Eye (tissue), 1 donor: ENCODE data around the gene SLC7A5.
"Not testable (repeated sequence)": the region's sequence is repeated elsewhere in the genome, so short reads cannot be mapped to it uniquely, and the experiment has no call there.

Source experiments
- DNase-seq: peaks from one replicate; pipeline ENCODE4 v3.0.0-alpha.2; 2015

The SLC7A5 gene

DNA sequence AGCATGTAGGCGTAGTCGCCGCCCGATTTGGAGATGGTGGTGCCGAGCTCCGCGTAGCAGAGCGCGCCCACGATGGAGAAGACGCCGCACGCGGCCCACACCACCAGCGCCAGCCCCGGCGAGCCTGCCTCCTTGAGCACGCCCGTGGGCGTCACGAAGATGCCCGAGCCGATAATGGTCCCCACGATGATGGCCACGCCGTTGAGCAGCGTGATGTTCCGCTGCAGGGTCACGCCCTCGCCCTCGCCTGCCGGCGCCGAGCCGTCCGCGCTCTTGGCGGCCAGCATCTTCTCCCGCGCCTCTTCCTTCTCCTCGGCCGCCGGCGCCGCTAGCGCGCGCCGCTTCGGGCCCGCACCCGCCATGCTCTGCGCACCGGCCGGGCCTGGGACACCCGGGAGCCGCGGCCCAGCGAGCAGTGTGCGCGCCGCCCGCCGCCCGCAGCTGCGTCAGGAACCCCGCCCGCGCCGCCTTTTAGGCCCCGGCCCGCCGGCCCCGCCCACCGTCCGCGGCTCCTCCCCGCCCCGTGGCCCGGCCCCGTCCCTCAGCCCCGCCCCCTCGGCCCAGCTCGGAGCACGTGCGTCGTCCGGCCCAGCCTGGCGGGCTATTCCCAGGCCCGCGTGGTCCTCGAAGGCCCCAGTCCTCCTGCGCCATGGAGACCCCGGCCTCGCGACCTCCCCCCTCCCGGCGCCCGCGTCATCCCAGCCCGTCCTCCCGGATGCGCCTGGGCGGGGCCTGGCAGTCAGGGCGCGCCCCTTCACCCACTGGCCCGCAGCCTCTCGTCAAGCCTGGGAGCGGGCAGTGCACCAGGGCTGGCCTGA is at the start of gene SLC7A5:
Gene SLC7A5, minus strand, starts transcription at position 447 of the 818 bp plus-strand sequence. Its CDS starts 85 bp downstream, at position 362.
- DNase-seq: peak; percentile 92

DNA sequence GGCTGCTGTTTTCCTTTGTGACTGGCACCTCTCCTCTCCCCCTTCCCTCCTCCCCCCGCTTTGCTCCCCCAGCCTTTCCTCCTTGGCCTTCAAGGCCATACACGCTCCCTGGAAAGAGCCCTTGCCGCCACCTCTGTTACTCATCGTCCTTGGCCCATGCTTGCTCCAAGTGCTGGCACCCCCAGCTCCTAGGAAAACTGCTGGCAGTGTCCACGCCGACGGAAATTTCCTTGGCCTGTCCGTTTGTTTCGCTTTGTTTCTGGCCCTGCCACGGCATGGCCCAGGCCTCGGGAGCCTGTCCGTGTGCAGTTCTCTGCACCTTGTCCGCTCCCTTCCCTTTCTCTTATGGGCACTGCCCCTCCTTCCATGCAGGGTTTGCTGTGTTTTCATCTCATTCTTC is 49.0 kb upstream of the SLC7A5 start:
- DNase-seq: no peak

DNA sequence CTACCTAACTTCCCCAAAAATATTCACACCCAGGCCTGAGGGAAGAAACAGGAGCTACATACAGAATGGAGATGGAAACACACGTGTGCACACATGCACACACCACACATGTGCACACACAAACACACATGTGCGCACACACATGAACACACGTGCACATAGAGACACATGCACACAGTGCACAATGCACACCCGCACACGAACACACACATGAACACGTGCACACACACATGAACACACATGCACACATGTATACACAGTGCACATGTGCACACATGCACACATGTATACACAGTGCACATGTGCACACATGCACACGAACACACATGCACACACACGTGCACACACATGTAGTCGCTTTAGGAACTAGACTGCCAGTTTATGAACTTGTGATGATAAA is 48.2 kb upstream of the SLC7A5 start:
- no peak for DNase-seq

DNA sequence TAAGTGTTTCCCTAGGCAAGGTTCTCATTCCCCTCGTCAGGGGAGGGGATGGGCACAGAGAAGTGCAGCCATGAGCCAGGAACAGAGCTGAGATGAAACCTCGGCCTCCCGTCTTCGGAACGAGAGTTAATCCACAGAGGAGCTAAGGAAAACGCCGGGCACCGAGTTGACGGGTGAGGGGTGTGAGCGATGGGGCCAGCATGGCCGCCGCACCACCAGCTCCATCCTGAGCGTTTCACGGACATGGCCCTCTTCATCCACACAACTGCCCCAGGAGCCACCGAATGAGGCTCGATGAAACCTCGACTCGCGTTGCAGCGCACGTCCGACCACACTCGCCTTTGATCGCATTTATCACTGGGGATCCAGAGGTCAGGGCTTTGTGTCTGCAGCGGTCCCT is 45.5 kb upstream of the SLC7A5 start:
- no peak for DNase-seq

DNA sequence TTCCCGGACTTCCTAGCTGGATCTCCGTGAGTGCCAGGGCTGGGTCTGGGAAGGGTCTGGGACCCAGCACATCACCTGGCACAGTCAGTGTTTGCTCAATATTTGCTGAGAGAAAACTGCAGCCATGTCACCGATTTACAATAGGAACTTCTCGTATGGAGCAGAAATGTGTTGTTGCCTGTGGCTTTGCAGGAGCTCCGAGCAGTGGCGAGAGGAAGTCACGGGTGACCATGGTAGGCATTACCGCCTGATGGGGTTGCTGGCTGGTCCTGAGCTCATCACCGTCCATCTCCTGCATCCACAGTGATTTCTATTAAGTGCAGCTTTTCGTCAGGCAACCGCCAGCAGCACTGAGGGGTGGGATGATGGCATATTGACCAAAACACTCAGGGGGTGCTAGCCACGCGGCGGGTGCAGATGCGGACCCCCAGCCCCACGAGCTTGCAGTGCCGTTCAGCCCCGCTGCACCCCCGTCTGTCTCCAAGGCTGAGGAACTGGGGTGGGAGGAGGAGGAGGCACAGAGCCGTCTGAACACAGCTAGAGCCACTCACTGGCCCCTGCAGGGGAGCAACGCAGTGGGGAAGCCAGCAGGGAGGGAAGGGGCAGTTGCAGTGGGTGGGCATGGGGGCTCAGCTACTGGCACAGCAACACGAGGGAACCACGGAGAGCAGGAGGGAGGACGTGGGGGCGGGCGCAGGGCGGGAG is 44.9 kb upstream of the SLC7A5 start:
- not testable (repeated sequence) for DNase-seq

DNA sequence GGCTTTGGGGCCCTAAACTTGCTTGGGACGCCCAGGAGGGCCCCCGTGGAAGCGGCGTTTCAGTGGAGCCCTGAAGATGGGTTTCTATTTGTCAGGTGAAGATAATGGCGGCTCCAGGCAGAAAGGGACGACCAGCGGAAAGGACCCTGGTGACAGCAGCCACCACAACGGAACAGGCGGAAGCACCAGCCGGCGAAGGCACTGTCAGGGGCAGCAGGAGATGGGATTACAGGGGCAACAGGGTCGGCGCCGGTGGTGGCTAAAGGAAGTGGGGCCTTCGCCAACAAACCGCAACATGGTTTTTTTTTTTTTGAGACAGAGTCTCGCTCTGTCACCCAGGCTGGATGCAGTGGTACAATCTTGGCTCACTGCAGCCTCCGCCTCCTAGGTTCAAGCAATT is 43.4 kb upstream of the SLC7A5 start:
- not testable (repeated sequence) for DNase-seq

DNA sequence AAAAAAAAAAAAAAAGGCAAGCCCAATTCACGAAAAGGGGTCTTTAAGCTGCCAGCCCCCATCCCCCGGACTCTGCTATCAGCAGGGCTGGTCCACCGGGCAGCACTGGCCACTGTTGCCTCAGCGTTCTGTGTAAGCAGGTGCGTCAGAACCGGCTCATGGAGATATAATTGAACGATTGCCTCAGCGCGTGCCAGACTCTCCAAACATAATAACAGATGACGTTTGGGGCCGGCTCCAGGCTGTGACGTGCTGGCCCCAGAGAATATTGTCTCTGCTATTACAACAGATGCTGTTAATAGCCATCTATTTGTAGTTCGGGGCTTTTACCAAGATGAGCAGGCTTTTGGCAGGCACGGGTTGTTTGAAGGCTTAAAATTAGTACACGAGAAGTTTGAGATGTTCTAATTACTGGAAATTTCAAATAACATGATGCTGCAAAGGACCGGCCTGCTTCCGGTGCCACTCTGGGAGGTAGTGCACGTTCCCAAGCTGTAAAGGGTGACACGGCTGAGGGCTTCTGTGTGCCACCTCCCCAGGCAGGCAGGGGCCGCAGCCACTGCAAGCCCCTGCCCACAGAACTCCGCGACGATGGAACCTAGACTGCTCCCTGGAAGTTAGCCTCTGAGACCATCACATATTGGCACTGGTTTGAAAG is 41.9 kb upstream of the SLC7A5 start:
- DNase-seq: peak; percentile 83

DNA sequence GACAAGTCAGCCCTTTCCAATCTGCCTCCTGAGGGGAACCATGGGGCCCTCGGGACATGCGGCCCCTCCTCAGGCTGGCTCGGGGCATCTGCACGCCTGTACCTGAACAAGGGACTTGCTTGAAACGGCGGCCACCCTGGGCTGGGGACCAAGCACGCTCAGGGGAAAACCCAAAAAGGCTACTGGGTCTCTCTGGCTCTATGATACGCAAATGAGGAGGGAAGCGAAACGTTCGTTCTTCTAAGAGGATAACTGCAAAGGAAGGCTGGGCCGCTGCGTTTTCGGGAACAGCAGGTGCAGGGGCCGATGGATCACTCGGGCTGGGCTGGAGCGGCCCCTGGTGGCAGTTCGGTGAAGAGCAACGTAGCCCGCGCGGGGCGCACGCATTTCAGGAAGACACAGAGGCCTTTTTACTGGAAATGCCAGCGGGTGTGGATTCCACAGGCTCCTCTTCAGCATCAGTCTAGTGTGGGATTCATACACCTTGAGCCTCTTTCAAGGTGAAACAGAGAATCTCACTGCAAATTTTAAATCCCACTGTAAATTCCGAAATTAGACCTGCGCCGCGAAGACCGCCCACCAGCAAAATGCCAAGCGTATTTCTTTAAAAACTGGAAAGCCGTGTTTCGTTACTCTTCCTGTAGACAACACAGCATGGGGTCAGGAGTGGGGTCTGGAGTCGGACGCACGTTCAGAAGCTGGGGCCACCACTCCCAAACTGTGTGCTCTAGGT is 40.1 kb upstream of the SLC7A5 start:
- DNase-seq: peak; percentile 88

DNA sequence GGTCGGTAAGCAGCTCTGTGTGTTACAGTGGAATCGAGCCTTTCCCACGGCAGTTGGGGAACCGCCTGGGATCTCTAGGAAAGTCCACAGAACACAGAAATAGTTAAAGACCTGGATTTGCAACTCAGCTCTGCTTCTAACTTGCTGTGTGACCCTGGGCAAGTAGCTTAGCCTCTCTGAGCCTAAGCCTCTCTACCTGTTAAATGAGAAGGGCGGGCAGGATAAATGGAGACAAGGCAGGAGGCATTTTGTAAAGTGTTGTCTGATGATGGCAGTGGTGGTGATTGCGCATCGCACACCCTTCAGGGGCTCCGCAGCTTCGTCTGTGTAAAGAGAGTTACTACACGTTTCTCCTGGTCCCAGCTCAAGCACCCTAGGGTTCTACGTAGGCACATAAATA is 38.8 kb upstream of the SLC7A5 start:
- DNase-seq: not testable (repeated sequence)

DNA sequence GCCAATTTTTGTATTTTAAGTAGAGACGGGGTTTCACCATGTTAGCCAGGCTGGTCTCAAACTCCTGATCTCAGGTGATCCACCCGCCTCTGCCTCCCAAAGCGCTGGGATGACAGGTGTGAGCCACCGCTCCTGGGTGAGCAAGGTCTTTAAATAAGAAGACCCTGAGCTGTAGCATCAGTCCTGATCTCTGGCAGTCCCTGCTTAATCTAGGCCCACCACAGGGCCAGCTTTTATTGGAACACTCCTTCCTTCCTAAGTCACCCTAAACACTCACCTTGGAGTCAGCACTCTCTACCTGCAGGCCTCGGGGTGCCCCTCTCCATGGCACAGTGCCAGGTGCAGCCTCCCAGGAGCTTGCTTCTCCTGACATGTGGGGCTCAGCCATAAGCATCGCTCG is 36.2 kb upstream of the SLC7A5 start:
- DNase-seq: not testable (repeated sequence)

DNA sequence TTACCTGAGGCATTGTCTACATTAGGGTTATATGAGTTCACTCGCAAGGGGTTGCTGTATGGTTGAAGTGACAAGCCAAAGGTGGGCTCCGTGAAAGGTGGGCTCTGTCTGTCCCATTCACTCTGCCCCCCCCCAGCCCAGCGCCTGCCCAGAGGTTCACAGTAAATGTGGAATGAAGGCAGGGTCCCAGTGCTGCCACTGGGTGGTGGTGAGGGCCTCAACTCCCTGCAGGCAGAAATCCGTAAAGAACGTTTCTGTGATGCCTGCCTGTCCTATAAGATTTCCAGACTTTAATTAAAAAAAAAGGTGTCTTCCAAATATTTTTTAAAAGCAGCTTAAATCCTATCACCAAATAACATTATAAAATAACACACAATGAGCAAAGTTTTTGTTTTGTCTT is 35.7 kb upstream of the SLC7A5 start:
- DNase-seq: not testable (repeated sequence)

DNA sequence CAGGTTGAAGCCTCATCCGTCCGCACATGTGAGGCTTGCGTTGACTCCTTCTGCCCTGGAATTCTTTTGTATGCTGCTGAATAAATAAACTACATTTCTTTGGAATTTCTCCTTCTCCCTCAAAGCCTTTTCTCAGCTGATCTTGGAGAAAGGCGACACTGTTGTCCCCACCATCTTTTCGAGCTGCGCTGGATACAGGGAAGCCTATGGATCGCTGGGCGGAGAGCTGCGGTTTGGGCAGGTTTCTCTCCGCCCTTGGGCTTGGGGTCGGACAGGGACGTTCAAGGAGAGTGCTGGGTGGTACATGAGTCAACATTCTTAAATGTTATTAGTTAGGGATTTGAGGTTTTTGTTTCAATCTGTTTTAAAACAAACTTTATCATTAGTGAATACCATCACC is 31.2 kb upstream of the SLC7A5 start:
- DNase-seq: not testable (repeated sequence)

DNA sequence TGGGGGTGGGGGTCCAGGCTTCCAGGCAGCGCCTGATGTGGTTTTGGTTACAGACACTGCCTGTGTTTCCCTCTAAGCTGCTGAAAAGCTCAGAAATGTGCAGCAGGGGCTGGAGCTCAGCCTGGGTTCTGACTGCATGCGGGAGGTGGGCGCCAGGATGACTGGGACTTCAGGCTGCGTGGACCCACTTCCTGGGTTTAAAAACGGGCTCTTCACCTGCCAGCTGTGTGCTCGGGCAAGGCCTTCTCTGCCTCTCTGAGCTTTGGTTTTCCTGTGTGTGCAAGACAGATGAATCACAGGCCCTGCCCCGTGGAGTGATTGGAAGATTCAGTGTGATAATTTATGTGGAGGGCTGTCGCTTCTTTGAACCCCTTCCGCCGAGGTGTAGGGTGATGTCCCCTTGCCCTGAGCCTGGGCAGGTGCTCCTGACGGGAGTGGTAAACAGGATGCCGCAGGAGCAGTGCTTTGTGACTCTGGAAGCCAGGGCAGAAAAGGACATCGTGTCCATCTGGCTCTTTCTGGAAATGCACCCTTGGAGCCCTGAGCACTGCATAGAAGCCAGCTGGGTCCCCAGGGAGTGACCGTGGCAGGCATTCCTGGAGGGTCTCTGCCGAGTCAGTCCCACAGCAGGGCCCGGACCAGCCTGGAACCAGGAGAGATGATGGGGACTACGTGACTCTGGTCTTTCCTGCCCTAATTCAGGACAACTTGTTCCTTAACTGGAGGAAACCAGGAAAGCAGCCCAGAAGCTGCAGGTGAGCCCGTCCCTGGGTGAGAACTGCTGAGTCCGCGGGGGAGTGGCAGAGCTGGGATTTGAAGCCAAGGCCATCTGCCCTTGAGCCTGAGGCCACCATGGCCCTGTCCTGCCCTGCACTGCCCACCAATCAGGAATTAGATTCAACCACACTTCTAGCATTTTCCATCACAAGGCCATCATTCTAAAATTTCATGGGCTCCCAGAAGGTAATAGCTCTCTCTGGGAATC is 28.5 kb upstream of the SLC7A5 start:
- no peak for DNase-seq

DNA sequence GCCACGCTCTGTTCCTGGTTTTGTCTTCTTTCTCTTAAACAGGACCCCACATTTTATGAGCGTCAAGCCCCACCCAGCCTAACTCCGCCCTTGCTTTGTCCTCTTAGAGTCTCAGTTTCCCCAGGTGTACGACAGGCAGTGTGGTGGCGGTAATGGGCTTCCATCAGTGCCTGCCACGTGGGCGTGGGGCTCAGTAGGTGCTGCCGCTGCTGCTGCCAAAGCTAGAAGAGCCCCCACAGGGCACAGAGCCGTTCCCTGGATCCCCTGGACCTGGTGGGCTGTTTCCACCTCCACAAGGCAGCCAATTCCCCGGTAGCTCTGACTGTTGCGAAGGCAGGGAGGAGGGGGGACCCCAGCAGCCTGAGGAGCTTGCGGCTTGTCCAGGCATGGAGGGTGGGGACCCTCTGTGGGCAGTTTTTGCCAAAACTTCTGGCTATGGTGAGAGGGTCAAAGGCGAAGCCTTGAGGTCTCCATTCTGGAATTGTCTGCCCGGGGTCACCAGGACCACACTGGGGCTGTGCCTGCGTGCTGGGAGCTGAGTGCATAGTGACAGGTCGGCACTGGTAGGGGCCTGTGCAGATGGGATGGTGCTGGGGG is 27.7 kb upstream of the SLC7A5 start:
- not testable (repeated sequence) for DNase-seq

DNA sequence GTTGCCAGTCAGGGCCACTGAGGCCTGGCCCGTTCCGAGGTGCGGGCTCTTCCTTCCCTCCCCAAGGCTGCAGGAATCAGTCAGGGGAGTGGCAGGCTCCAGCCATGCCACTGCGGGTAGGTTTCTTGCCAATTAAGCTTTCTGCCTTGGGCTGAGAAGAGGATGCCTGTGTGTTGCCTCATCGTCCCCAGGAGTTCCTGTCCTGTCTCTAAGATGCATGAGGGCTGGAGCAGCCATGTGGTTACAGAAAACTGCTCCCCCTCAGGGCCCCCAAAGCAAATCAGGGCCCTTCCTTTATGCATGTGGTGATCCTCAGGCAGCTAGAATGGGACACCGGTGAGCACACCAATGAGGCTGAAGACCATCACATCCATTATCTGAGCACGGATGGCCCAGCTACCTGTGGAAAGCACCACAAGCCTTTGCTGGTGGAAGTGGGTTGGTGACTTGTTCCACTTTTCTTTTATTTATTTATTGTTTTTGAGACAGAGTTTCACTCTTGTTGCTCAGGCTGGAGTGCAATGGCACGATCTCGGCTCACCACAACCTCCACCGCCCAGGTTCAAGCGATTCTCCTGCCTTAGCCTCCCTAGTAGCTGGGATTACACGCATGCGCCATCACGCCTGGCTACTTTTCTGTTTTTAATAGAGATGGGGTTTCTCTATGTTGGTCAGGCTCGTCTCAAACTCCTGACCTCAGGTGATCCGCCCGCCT is 27.0 kb upstream of the SLC7A5 start:
- not testable (repeated sequence) for DNase-seq

DNA sequence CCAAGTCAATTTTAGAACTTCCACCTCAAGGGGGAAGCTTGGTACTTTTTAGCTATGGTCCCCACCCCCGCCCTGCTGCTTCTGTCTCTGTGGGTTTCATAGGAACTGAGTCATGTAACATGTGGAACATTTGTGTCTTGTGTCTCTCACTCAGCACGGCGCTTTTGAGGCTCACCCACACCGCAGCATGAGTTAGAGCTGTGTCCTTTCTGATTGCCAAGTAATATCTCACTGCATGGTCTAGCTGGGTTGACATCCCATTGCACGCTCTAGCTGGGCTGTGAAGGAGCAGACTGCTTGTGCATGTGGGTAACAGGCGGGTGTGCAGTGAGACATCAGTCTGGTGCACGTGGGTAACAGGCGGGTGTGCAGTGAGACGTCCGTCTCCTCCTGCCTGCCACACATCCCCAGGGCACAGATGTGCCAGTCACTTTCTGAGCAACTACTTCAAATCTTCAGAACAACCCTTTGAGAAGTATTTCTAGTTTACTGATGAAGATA is 26.4 kb upstream of the SLC7A5 start:
- no peak for DNase-seq

DNA sequence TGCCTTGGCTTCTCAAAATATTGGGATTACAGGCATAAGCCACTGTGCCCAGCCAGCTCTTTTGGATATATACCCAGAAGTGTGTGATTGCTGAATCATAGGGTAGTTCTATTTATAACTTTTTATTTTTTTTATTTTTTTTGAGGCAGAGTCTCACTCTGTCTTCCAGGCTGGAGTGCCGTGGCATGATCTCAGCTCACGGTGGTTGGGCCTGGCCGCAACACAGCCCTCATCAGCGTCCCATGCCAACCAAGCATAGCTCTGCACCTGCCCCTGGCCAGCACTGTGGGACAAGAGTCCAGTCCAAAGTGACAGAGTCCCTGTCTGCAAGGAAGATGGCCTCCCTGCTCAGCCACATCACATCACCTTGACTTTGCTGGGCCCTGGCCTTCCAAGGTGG is 24.7 kb upstream of the SLC7A5 start:
- not testable (repeated sequence) for DNase-seq

DNA sequence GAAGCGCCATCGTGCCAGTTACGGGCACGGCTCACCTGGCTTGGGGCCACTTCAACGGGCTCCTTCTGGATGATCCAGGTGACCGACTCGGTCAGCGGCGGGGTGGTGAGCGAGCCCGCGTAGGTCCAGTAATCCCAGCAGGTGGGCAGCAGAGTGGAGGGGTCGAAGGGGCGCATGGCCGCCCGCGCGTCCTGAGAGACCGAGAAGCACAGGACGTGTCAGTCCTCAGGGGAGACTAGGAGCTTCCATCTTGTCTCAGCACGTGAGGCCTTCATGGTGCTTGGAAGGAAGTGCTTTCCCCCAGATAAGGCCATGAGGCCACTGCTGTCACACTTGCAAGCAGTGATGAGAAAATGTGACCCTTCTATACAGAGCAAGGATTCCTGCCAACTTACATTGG is 22.5 kb upstream of the SLC7A5 start:
- DNase-seq: no peak

DNA sequence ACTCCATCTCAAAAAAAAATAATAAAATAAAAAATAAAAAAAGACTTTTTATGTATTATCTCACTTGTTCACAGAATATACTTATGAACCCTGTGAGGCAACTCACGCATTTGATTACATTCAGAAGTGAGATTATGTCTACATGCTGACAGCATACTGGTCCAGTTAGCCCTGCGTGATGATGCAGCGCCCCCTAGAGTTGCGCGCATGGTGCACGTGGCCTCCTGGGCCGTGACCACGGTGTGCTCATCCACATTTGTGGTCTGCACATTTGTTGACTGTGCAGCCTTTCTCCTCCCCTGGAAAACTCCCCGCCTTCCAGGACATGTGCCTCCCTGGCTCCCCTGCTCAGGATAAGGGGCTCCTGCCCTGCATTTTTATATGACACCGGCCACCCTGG is 20.5 kb upstream of the SLC7A5 start:
- not testable (repeated sequence) for DNase-seq

DNA sequence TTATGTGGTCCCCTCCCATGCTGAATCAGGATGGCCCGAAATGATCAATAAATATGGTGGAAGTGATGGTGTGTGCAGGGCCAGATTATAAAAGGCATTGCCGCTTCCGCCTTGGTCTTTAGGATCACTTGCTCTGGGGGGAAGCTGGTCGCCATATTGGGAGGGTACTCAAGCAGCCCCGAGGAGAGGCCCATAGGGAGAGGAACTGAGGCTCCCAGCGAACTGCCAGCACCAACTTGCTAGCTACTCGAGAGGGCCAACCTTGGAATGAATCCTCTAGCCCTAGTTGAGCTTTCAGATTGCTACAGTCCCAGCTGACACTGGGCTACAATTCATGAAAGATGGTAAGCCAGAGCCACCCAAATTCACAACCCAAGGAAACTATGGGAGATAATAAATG is 19.0 kb upstream of the SLC7A5 start:
- DNase-seq: not testable (repeated sequence)
